ENCODE data around the gene TEAD3.

DNA sequence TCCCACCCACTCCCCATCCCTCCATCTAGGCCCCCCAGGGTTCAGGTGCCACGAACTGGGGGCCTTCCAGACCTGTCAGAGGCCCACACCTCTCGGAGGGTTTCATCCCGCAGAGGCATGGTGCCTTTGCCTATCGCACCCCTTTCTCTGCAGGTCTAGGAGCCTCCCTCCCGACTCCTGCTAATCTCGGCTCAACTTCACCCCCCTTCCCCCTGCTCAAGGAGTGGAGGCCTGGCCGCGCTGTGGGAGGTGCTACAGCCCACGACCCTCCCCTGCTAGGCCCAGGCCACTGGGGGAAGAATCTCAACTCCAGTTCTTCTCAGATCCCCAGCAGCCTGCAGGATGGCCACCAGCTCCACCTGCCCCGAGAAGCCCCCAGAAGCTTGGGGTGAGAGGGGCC lies 15.9 kb upstream of the TEAD3 start, which contains the start of gene TULP1:
- TF ChIP-seq, protein P1, sequence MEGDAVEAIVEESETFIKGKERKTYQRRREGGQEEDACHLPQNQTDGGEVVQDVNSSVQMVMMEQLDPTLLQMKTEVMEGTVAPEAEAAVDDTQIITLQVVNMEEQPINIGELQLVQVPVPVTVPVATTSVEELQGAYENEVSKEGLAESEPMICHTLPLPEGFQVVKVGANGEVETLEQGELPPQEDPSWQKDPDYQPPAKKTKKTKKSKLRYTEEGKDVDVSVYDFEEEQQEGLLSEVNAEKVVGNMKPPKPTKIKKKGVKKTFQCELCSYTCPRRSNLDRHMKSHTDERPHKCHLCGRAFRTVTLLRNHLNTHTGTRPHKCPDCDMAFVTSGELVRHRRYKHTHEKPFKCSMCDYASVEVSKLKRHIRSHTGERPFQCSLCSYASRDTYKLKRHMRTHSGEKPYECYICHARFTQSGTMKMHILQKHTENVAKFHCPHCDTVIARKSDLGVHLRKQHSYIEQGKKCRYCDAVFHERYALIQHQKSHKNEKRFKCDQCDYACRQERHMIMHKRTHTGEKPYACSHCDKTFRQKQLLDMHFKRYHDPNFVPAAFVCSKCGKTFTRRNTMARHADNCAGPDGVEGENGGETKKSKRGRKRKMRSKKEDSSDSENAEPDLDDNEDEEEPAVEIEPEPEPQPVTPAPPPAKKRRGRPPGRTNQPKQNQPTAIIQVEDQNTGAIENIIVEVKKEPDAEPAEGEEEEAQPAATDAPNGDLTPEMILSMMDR (IDR thresholded peaks at IDR 0.05), result no peak
- TF ChIP-seq TCF7L2 (IDR thresholded peaks at IDR 0.05; ENCODE audit: low read depth, low read length), result no peak
